MM.1S (cell line): ENCODE measurements around the gene PPFIA2.

ENCODE experiments used
- DNase-seq: peaks from one replicate; pipeline ENCODE4 v3.0.0-alpha.2; 2015
- H2AFZ ChIP-seq: fragments of 300-600 bp; sonication (generic); 2 replicates; pipeline ENCODE4 v1.6.0; 2016; ENCODE audit warnings: antibody characterized with exemption, low read length
- H3F3A ChIP-seq: fragments of 300-600 bp; sonication (generic); 2 replicates; pipeline ENCODE4 v1.6.1; 2016; ENCODE audit warnings: mild to moderate bottlenecking, antibody characterized with exemption, low read length, moderate library complexity, mixed read lengths; ENCODE audit not compliant: insufficient read depth
- H3K27ac ChIP-seq: fragments of 300-600 bp; sonication (generic); 2 replicates; pipeline ENCODE4 v1.5.1; 2016; ENCODE audit warnings: mild to moderate bottlenecking, low read length
- H3K27me3 ChIP-seq: fragments of 300-600 bp; sonication (generic); replicated peaks from 2 replicates; pipeline ENCODE4 v1.6.0; 2016; ENCODE audit warnings: low read length; ENCODE audit not compliant: insufficient read depth
- H3K36me3 ChIP-seq: fragments of 300-600 bp; sonication (generic); replicated peaks from 2 replicates; pipeline ENCODE4 v1.6.1; 2016; ENCODE audit warnings: mild to moderate bottlenecking, low read length, mixed read lengths; ENCODE audit not compliant: insufficient read depth
- H3K4me1 ChIP-seq: fragments of 300-600 bp; sonication (generic); 2 replicates; pipeline ENCODE4 v1.6.1; 2016; ENCODE audit warnings: low read length, mixed read lengths
- H3K4me2 ChIP-seq: fragments of 300-600 bp; sonication (generic); 2 replicates; pipeline ENCODE4 v1.6.0; 2016; ENCODE audit warnings: low read depth, low read length
- H3K4me3 ChIP-seq: fragments of 300-600 bp; sonication (generic); 2 replicates; pipeline ENCODE4 v1.5.1; 2016; ENCODE audit warnings: low read length, mixed read lengths
- H3K79me2 ChIP-seq: fragments of 300-600 bp; sonication (generic); 2 replicates; pipeline ENCODE4 v1.6.1; 2016; ENCODE audit warnings: mixed run types, low read length, mixed read lengths
- H3K9ac ChIP-seq: fragments of 300-600 bp; sonication (generic); 2 replicates; pipeline ENCODE4 v1.6.1; 2016; ENCODE audit warnings: low read length, mixed read lengths
- H3K9me2 ChIP-seq: fragments of 300-600 bp; sonication (generic); replicated peaks from 2 replicates; pipeline ENCODE4 v1.6.1; 2016; ENCODE audit warnings: mild to moderate bottlenecking, low read length, mixed read lengths; ENCODE audit not compliant: insufficient read depth
- H3K9me3 ChIP-seq: fragments of 300-600 bp; sonication (generic); replicated peaks from 2 replicates; pipeline ENCODE4 v1.6.1; 2016; ENCODE audit warnings: mild to moderate bottlenecking, low read length, mixed read lengths; ENCODE audit not compliant: insufficient read depth
- H4K20me1 ChIP-seq: fragments of 300-600 bp; sonication (generic); 2 replicates; pipeline ENCODE4 v1.6.1; 2016; ENCODE audit warnings: mild to moderate bottlenecking, low read length, moderate library complexity, mixed read lengths; ENCODE audit not compliant: insufficient read depth
- CTCF ChIP-seq: fragments of 300-600 bp; sonication (generic); IDR thresholded peaks from 2 replicates; pipeline ENCODE4 v1.5.1; 2016; ENCODE audit warnings: antibody characterized with exemption, low read length, mixed read lengths
- EZH2 ChIP-seq: fragments of 300-600 bp; sonication (generic); optimal IDR thresholded peaks from 2 replicates; pipeline ENCODE3; 2017; ENCODE audit warnings: low read depth, mild to moderate bottlenecking, antibody characterized with exemption, low read length, mixed read lengths
- EZH2phosphoT487 ChIP-seq: fragments of 300-600 bp; sonication (generic); IDR thresholded peaks from 2 replicates; pipeline ENCODE4 v1.6.1; 2018; ENCODE audit warnings: antibody characterized with exemption, low read length

PPFIA2 gene

GRCh38 chr12:81337886-81338285 lies 421.3 kb downstream of the PPFIA2 start:
- Histone ChIP-seq H2AFZ (no peak overlapping the region), H3K27me3 (no peaks in the 10 kb centered on the region), H3K79me2 (no peaks in the 10 kb centered on the region), H3K27ac (no peak overlapping the region), H3K9me2 (no peaks in the 10 kb centered on the region), H3F3A (no peaks in the 10 kb centered on the region), H3K9ac (no peak overlapping the region), H3K9me3 (no peaks in the 10 kb centered on the region), H4K20me1 (no peaks in the 10 kb centered on the region), H3K4me2 (no peak overlapping the region), H3K4me1 (no peaks in the 10 kb centered on the region), H3K4me3 (no peak overlapping the region), H3K36me3 (no peaks in the 10 kb centered on the region)
- DNase-seq: no peak
- TF ChIP-seq EZH2phosphoT487 (no peak), CTCF (no peak), EZH2 (no peak)

GRCh38 chr12:81333812-81334211 lies 425.3 kb downstream of the PPFIA2 start:
- H3K4me1 ChIP-seq: no peaks in the 10 kb centered on the region
- no peak for TF ChIP-seq CTCF
- TF ChIP-seq EZH2phosphoT487: no peak
- no peak for TF ChIP-seq EZH2
- H3F3A ChIP-seq: no peaks in the 10 kb centered on the region
- H3K79me2 ChIP-seq: no peaks in the 10 kb centered on the region
- no peak overlapping the region for H3K4me3 ChIP-seq
- no peaks in the 10 kb centered on the region for H3K36me3 ChIP-seq
- H4K20me1 ChIP-seq: no peaks in the 10 kb centered on the region
- no peaks in the 10 kb centered on the region for H3K27me3 ChIP-seq
- H3K9me3 ChIP-seq: no peaks in the 10 kb centered on the region
- DNase-seq: no peak
- no peak overlapping the region for H3K27ac ChIP-seq
- H2AFZ ChIP-seq: no peak overlapping the region
- no peak overlapping the region for H3K9ac ChIP-seq
- no peak overlapping the region for H3K4me2 ChIP-seq
- H3K9me2 ChIP-seq: no peaks in the 10 kb centered on the region

GRCh38 chr12:81332054-81332453 lies 427.1 kb downstream of the PPFIA2 start:
- Histone ChIP-seq H3K9me3 (no peaks in the 10 kb centered on the region), H3K36me3 (no peaks in the 10 kb centered on the region), H3K79me2 (no peaks in the 10 kb centered on the region), H3K4me2 (no peak overlapping the region), H3K27ac (no peak overlapping the region), H3K4me1 (no peaks in the 10 kb centered on the region), H3K9ac (no peak overlapping the region), H3F3A (no peaks in the 10 kb centered on the region), H3K9me2 (no peaks in the 10 kb centered on the region), H2AFZ (no peak overlapping the region), H3K27me3 (no peaks in the 10 kb centered on the region), H4K20me1 (no peaks in the 10 kb centered on the region), H3K4me3 (no peak overlapping the region)
- DNase-seq: no peak
- TF ChIP-seq EZH2 (no peak), EZH2phosphoT487 (no peak), CTCF (no peak)
